Measurements from ENCODE around the gene RCSD1.

RCSD1 gene

GRCh38 chr1:167690053-167690452, 60.0 kb downstream of the RCSD1 start:
- Histone ChIP-seq H3F3A (ENCODE audit: insufficient read depth) (no peaks in the 10 kb centered on the region), H3K79me2 (ENCODE audit: insufficient read depth, low read length) (no peaks in the 10 kb centered on the region), H4K20me1 (ENCODE audit: low read depth, low read length) (no peaks in the 10 kb centered on the region), H3K9me3 (ENCODE audit: insufficient read depth, low read length) (no peaks in the 10 kb centered on the region), H3K9me2 (replicated peaks; ENCODE audit: insufficient read depth, low read length) (no peaks in the 10 kb centered on the region), H3K4me2 (ENCODE audit: low read depth, low read length, poor library complexity, severe bottlenecking) (no peak overlapping the region), H3K36me3 (ENCODE audit: low read length) (no peaks in the 10 kb centered on the region), H3K27me3 (ENCODE audit: low read length) (no peaks in the 10 kb centered on the region), H3K27ac (ENCODE audit: low read depth, low read length) (no peak overlapping the region), H3K9ac (ENCODE audit: low read length) (no peak overlapping the region), H2AFZ (ENCODE audit: low read depth, low read length, severe bottlenecking) (no peak overlapping the region), H3K4me3 (ENCODE audit: insufficient read depth, low read length, poor library complexity, severe bottlenecking) (no peak overlapping the region)
- TF ChIP-seq EZH2phosphoT487 (conservative IDR thresholded peaks at IDR 0.05; ENCODE audit: low read length), result no peak
- TF ChIP-seq CTCF (IDR thresholded peaks at IDR 0.05; ENCODE audit: insufficient read depth, low read length, poor library complexity, severe bottlenecking), result no peak

GRCh38 chr1:167693425-167694045, 63.5 kb downstream of the RCSD1 start:
- no peaks in the 10 kb centered on the region; the same call in 1 of the 2 replicates for H3K36me3 ChIP-seq (ENCODE audit: low read length)
- no peaks in the 10 kb centered on the region for H3K27me3 ChIP-seq (ENCODE audit: low read length)
- H3K4me2 ChIP-seq (ENCODE audit: low read depth, low read length, poor library complexity, severe bottlenecking), result no peak overlapping the region
- no peaks in the 10 kb centered on the region for H3F3A ChIP-seq (ENCODE audit: insufficient read depth)
- no peak overlapping the region for H2AFZ ChIP-seq (ENCODE audit: low read depth, low read length, severe bottlenecking)
- H4K20me1 ChIP-seq (ENCODE audit: low read depth, low read length), result no peaks in the 10 kb centered on the region
- H3K9me2 ChIP-seq (replicated peaks; ENCODE audit: insufficient read depth, low read length), result no peaks in the 10 kb centered on the region
- no peak overlapping the region for H3K4me3 ChIP-seq (ENCODE audit: insufficient read depth, low read length, poor library complexity, severe bottlenecking)
- H3K27ac ChIP-seq (ENCODE audit: low read depth, low read length), result no peak overlapping the region
- H3K79me2 ChIP-seq (ENCODE audit: insufficient read depth, low read length), result no peaks in the 10 kb centered on the region
- TF ChIP-seq EZH2phosphoT487 (conservative IDR thresholded peaks at IDR 0.05; ENCODE audit: low read length) (no peak), CTCF (IDR thresholded peaks at IDR 0.05; ENCODE audit: insufficient read depth, low read length, poor library complexity, severe bottlenecking) (no peak)
- no peak overlapping the region for H3K9ac ChIP-seq (ENCODE audit: low read length)
- no peaks in the 10 kb centered on the region for H3K9me3 ChIP-seq (ENCODE audit: insufficient read depth, low read length)

GRCh38 chr1:167694691-167695090, 64.7 kb downstream of the RCSD1 start:
- TF ChIP-seq EZH2phosphoT487 (conservative IDR thresholded peaks at IDR 0.05; ENCODE audit: low read length) (no peak), CTCF (IDR thresholded peaks at IDR 0.05; ENCODE audit: insufficient read depth, low read length, poor library complexity, severe bottlenecking) (no peak)

More at GRCh38 chr1:167694691-167695090, 64.7 kb downstream of the RCSD1 start:
- H4K20me1 ChIP-seq (ENCODE audit: low read depth, low read length), result no peaks in the 10 kb centered on the region
- H3K9me3 ChIP-seq (ENCODE audit: insufficient read depth, low read length), result no peaks in the 10 kb centered on the region
- H3K9me2 ChIP-seq (replicated peaks; ENCODE audit: insufficient read depth, low read length), result no peaks in the 10 kb centered on the region
- H3K36me3 ChIP-seq (ENCODE audit: low read length), result no peaks in the 10 kb centered on the region; the same call in 1 of the 2 replicates
- H3K4me2 ChIP-seq (ENCODE audit: low read depth, low read length, poor library complexity, severe bottlenecking), result no peak overlapping the region
- no peaks in the 10 kb centered on the region for H3F3A ChIP-seq (ENCODE audit: insufficient read depth)
- H3K9ac ChIP-seq (ENCODE audit: low read length), result no peak overlapping the region
- no peaks in the 10 kb centered on the region for H3K79me2 ChIP-seq (ENCODE audit: insufficient read depth, low read length)
- no peak overlapping the region for H2AFZ ChIP-seq (ENCODE audit: low read depth, low read length, severe bottlenecking)
- no peak overlapping the region for H3K27ac ChIP-seq (ENCODE audit: low read depth, low read length)
- no peak overlapping the region for H3K4me3 ChIP-seq (ENCODE audit: insufficient read depth, low read length, poor library complexity, severe bottlenecking)
- no peaks in the 10 kb centered on the region for H3K27me3 ChIP-seq (ENCODE audit: low read length)
